Esophagus muscularis mucosa (tissue), 4 donors: ENCODE results near the gene TMEM205.

Experiments
- CTCF ChIP-seq, 3 experiments: fragments of 200-600 bp in 2 of 3; fragments of 450-650 bp in 1 of 3; sonication (generic) in 2 of 3; IDR thresholded peaks; one replicate each; pipeline ENCODE4 v1.5.1; 2017 to 2019; ENCODE audit warnings: antibody characterized with exemption in 3 of 3, mild to moderate bottlenecking in 2 of 3, moderate library complexity in 1 of 3
- EP300 ChIP-seq: sonication (generic); formaldehyde crosslinking; IDR thresholded peaks from one replicate; pipeline ENCODE4 v1.6.1; 2017; ENCODE audit warnings: antibody characterized with exemption
- POLR2A ChIP-seq: fragments of 450-650 bp; IDR thresholded peaks from one replicate; pipeline ENCODE4 v1.6.1; 2017; ENCODE audit warnings: antibody characterized with exemption, moderate library complexity, mild to moderate bottlenecking, low read depth

- no peak for TF ChIP-seq POLR2A
- no peak for TF ChIP-seq CTCF (IDR thresholded peaks at IDR 0.05)
- no peak for TF ChIP-seq EP300
Observed at GRCh38 chr19:11373166-11373884, 27.3 kb upstream of the TMEM205 start.
